Osteoblast (primary cell): ENCODE results near the gene RPP25. TPM values are rescaled to one million over a fixed set of nuclear protein-coding genes. Genes with fewer than 3 reads are reported as not detected.

Source experiments
- DNase-seq: peaks from one replicate; pipeline ENCODE4 v3.0.0; 2011; ENCODE audit warnings: low spot score, mixed read lengths; ENCODE audit not compliant: insufficient read length; ENCODE audit errors: missing footprints
- H2AFZ ChIP-seq: 2 replicates; pipeline ENCODE4 v1.6.0; 2011; ENCODE audit warnings: mild to moderate bottlenecking, low read length
- H3K27ac ChIP-seq: 2 replicates; pipeline ENCODE4 v1.5.1; 2011; ENCODE audit warnings: mild to moderate bottlenecking, low read depth, low read length, moderate library complexity
- H3K27me3 ChIP-seq: 2 replicates; pipeline ENCODE4 v1.6.0; 2012; ENCODE audit warnings: mild to moderate bottlenecking, control low read depth, inconsistent platforms, low read length, moderate library complexity; ENCODE audit not compliant: insufficient read depth
- H3K36me3 ChIP-seq: 2 replicates; pipeline ENCODE4 v1.5.1; 2011; ENCODE audit warnings: mild to moderate bottlenecking, low read length, control low read depth, moderate library complexity; ENCODE audit not compliant: insufficient read depth
- H3K4me1 ChIP-seq: 2 replicates; pipeline ENCODE4 v1.5.1; 2011; ENCODE audit warnings: mild to moderate bottlenecking, low read length, control low read depth, moderate library complexity; ENCODE audit not compliant: insufficient read depth
- H3K4me2 ChIP-seq: 2 replicates; pipeline ENCODE4 v1.6.0; 2011; ENCODE audit warnings: mild to moderate bottlenecking, low read length; ENCODE audit not compliant: insufficient read depth
- H3K4me3 ChIP-seq: fragments of 200-600 bp; sonication (generic); 3 replicates; pipeline ENCODE4 v1.5.1; 2012; ENCODE audit warnings: mild to moderate bottlenecking, low read length, inconsistent platforms; ENCODE audit not compliant: insufficient read depth
- H3K79me2 ChIP-seq: 2 replicates; pipeline ENCODE4 v1.6.0; 2012; ENCODE audit warnings: mild to moderate bottlenecking, low read length, control low read depth, inconsistent platforms; ENCODE audit not compliant: insufficient read depth
- H3K9me3 ChIP-seq: 2 replicates; pipeline ENCODE4 v1.5.1; 2011; ENCODE audit warnings: low read depth, low read length, control low read depth
- H4K20me1 ChIP-seq: 2 replicates; pipeline ENCODE4 v1.6.0; 2012; ENCODE audit warnings: mild to moderate bottlenecking, low read length, control low read depth; ENCODE audit not compliant: insufficient read depth
- CTCF ChIP-seq: IDR thresholded peaks from 2 replicates; pipeline ENCODE4 v1.5.1; 2011; ENCODE audit warnings: mild to moderate bottlenecking, low read depth, low read length, moderate library complexity; ENCODE audit errors: extremely low read depth
- total RNA-seq: library from RNA; depleted of rRNA; stranded (reverse); fragments of >200 nt; gene quantifications from 2 replicates; pipeline ENCODE4 v1.2.3, GENCODE V29; 2012

RPP25 gene
- total RNA-seq, 1 donor: 6.9 TPM

GRCh38 chr15:74997141-74997540 is 40.6 kb upstream of the RPP25 start:
- Histone ChIP-seq H4K20me1 (no peaks in the 10 kb centered on the region), H3K4me3 (no peak overlapping the region), H3K4me2 (no peak overlapping the region), H3K27me3 (peaks cover 23% of the 10 kb centered on the region), H3K36me3 (no peaks in the 10 kb centered on the region), H2AFZ (no peak overlapping the region), H3K9me3 (peaks cover 4% of the 10 kb centered on the region), H3K79me2 (no peaks in the 10 kb centered on the region), H3K4me1 (no peaks in the 10 kb centered on the region), H3K27ac (no peak overlapping the region)
- TF ChIP-seq CTCF: no peak
- peak; percentile 48 for DNase-seq

DNA sequence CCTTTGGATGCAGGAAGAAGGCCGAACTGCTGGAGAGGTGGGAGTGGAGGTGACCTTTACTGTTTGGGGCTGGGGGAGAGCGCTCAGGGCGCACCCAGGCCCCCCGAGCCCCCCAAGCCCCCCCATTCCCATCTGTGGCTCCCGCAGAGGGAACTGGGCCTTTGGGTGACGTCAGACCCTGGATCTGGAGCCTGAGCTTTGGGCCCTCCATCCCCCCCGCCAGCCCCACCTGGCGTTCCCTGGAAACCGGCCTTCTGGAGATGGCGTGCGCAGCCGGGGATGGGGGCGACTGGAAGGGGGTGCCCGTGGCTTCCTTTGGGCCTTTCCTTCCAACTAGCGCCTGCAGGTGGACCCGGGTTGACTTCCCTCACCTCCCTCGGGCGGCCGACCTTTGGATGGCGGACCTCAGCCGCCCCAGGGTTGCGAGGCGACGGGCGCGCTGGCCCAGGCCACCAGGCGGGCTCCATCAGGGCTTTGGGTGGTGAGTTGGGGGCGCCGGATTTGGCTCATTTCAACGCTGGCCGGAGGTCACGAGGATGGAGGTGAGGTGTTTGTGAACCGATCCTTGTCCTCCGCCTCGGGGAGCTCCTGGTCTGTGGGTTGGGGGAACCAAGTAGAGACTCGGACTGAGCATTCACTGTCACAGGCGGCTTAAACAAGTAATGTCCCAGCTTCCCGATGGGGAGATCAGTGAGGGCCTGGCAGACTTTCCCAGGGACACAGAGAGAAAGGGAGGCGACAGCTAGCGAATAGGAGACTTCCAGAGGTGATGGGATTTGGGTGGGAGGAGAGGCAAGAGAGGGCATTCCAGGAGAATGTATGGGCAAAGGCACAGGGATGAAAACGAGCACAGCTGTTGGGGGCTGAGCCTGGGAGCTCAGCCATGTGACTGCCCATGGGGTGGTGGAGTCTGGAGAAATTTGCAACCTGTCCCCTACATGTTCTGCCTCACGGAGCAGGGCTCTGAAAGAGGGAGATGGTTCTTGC is 39.5 kb upstream of the RPP25 start:
- Histone ChIP-seq H3K4me2 (peak overlapping the region; percentile 86), H3K27ac (no peak overlapping the region), H3K79me2 (no peaks in the 10 kb centered on the region), H4K20me1 (no peaks in the 10 kb centered on the region), H3K4me3 (peak overlapping the region; percentile 73), H3K36me3 (no peaks in the 10 kb centered on the region), H2AFZ (peak overlapping the region; percentile 88), H3K4me1 (no peaks in the 10 kb centered on the region), H3K27me3 (peaks cover 26% of the 10 kb centered on the region), H3K9me3 (peaks cover 4% of the 10 kb centered on the region)
- peak; percentile 62 for DNase-seq
- TF ChIP-seq CTCF: no peak

DNA sequence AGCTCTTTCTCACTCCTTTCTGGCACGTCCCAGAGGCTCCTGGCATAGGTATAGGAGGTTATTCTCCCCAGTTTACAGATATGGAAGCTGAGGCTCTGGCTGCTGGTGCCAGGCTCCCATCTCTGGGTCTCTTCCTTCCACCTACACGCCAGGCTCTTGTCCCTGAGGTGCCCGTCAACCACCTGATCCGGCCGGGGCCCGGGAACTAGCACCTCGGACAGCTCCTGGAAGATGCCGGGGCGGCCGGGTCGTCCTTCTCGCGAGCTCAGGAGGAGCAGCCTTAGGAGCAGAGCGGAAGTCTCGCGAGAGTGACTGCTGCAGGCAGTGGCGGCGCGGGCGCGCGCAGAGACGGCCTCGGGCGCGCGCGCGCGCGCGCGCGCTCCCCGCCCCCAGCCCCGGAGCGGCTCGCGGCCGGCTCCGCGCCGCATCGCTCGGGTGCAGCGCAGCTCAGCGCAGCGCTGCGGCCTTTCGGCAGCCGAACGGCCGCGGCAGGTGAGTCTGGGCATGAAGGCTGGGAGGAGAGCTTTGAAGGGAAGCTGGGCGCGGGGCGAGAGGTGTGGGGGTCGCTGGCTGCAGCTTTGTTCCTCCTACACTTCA is 38.7 kb upstream of the RPP25 start, which contains the start of gene SCAMP5:
TSS of gene SCAMP5 (plus strand) at position 382 of the 597 bp plus-strand sequence. CDS start 16,277 bp downstream, outside the sequence.
- Histone ChIP-seq H2AFZ (peak within 1 kb of the TSS; percentile 88), H3K27ac (no peak within 1 kb of the TSS), H3K79me2 (no peaks in the 10 kb centered on the region), H3K27me3 (peaks cover 26% of the 10 kb centered on the region), H3K4me1 (no peaks in the 10 kb centered on the region), H3K4me2 (peak within 1 kb of the TSS; percentile 86), H4K20me1 (no peaks in the 10 kb centered on the region), H3K9me3 (peaks cover 4% of the 10 kb centered on the region), H3K4me3 (peak within 1 kb of the TSS; percentile 73), H3K36me3 (no peaks in the 10 kb centered on the region)
- no peak for TF ChIP-seq CTCF
- peak; percentile 100 for DNase-seq

GRCh38 chr15:74994685-74995084 is 38.1 kb upstream of the RPP25 start:
- no peaks in the 10 kb centered on the region for H4K20me1 ChIP-seq
- no peak overlapping the region for H3K4me3 ChIP-seq
- no peaks in the 10 kb centered on the region for H3K79me2 ChIP-seq
- no peaks in the 10 kb centered on the region for H3K36me3 ChIP-seq
- peaks cover 4% of the 10 kb centered on the region for H3K9me3 ChIP-seq
- H2AFZ ChIP-seq: no peak overlapping the region
- H3K4me1 ChIP-seq: no peaks in the 10 kb centered on the region
- DNase-seq: peak; percentile 38
- H3K27ac ChIP-seq: no peak overlapping the region
- no peak for TF ChIP-seq CTCF
- H3K27me3 ChIP-seq: peaks cover 26% of the 10 kb centered on the region
- no peak overlapping the region for H3K4me2 ChIP-seq
